Keratinocyte (primary cell): Measurements from ENCODE around the gene NODAL.

Experiments used
- CTCF ChIP-seq, 3 experiments: IDR thresholded peaks in 1 of 3; conservative IDR thresholded peaks in 1 of 3; optimal IDR thresholded peaks in 1 of 3; 2 replicates in 2 of 3; 3 replicates in 1 of 3; pipeline versions ENCODE3 to v1.5.1; 2011; ENCODE audit warnings: low read length in 3 of 3, mild to moderate bottlenecking in 3 of 3, moderate library complexity in 2 of 3, control low read depth in 1 of 3, inconsistent platforms in 1 of 3; ENCODE audit not compliant: insufficient read depth in 2 of 3; ENCODE audit errors: extremely low read depth in 1 of 3
- EZH2 ChIP-seq: IDR thresholded peaks from one replicate; pipeline ENCODE4 v1.6.1; 2012; ENCODE audit warnings: inconsistent platforms, mild to moderate bottlenecking, low read length, moderate library complexity

- TF ChIP-seq CTCF (optimal IDR thresholded peaks at IDR 0.05 in 1 of 3, IDR thresholded peaks at IDR 0.05 in 1 of 3, conservative IDR thresholded peaks at IDR 0.05 in 1 of 3; ENCODE audit: extremely low read depth in 1 of 3, insufficient read depth in 2 of 3, low read length in 3 of 3) (no peak), EZH2 (no peak)
Observed at GRCh38 chr10:70437721-70438120, 3.8 kb downstream of the NODAL start.
